SJCRH30 (cell line): ENCODE data around the gene RNF111. TPM values are rescaled to one million over a fixed set of nuclear protein-coding genes. Genes with fewer than 3 reads are reported as not detected.
A peak's percentile ranks its signal among the peaks of the same experiment; 100 is the strongest.

ENCODE experiments used
- DNase-seq, 2 experiments: peaks; one replicate each; pipeline ENCODE4 v3.0.0-alpha.2; 2015 to 2020
- H3K27ac ChIP-seq: fragments of 250-450 bp; sonication (Bioruptor Pico); 2 replicates; pipeline ENCODE4 v1.5.1; 2020; ENCODE audit warnings: mild to moderate bottlenecking, moderate library complexity
- H3K27me3 ChIP-seq: fragments of 250-450 bp; sonication (Bioruptor Pico); 2 replicates; pipeline ENCODE4 v1.5.1; 2020; ENCODE audit warnings: mild to moderate bottlenecking, moderate library complexity
- H3K36me3 ChIP-seq: fragments of 250-450 bp; sonication (Bioruptor Pico); 2 replicates; pipeline ENCODE4 v1.5.1; 2020; ENCODE audit warnings: mild to moderate bottlenecking, moderate library complexity
- H3K4me1 ChIP-seq: fragments of 250-450 bp; sonication (Bioruptor Pico); 2 replicates; pipeline ENCODE4 v1.5.1; 2020; ENCODE audit warnings: mild to moderate bottlenecking, moderate library complexity
- H3K4me3 ChIP-seq: fragments of 250-450 bp; sonication (Bioruptor Pico); 2 replicates; pipeline ENCODE4 v1.5.1; 2020; ENCODE audit warnings: mild to moderate bottlenecking, moderate library complexity
- H3K9me3 ChIP-seq: fragments of 250-450 bp; sonication (Bioruptor Pico); replicated peaks from 2 replicates; pipeline ENCODE4 v1.5.1; 2020; ENCODE audit warnings: mild to moderate bottlenecking, moderate library complexity
- total RNA-seq: library from RNA; depleted of rRNA; stranded (reverse); fragments of >200 nt; shearing (Covaris generic); gene quantifications from 2 replicates; pipeline ENCODE4 v1.2.3, GENCODE V29; 2014

RNF111 gene
- total RNA-seq, 1 experiment from 2014 or later = 30.1 TPM

- H3K27me3 ChIP-seq = no peaks in the 10 kb centered on the region
- no peak for DNase-seq
- peaks cover 90% of the 10 kb centered on the region for H3K36me3 ChIP-seq
- no peak overlapping the region for H3K4me3 ChIP-seq
- no peaks in the 10 kb centered on the region for H3K4me1 ChIP-seq
- H3K9me3 ChIP-seq = 0 out of 2 replicates have a peak, but pooled peaks cover 2% of the 10 kb centered on the region
- no peak overlapping the region for H3K27ac ChIP-seq
Observed at GRCh38 chr15:59063042-59063441, 75.6 kb downstream of the RNF111 start.

GRCh38 chr15:59069430-59069829 is 82.0 kb downstream of the RNF111 start:
- DNase-seq = no peak
- Histone ChIP-seq H3K4me1 (no peaks in the 10 kb centered on the region), H3K27me3 (no peaks in the 10 kb centered on the region), H3K9me3 (no peaks in the 10 kb centered on the region), H3K4me3 (no peak overlapping the region), H3K36me3 (peaks cover 58% of the 10 kb centered on the region), H3K27ac (no peak overlapping the region)

- Histone ChIP-seq H3K4me1 (no peaks in the 10 kb centered on the region), H3K27me3 (no peaks in the 10 kb centered on the region), H3K27ac (no peak overlapping the region), H3K36me3 (peaks cover 37% of the 10 kb centered on the region), H3K4me3 (no peak overlapping the region), H3K9me3 (no peaks in the 10 kb centered on the region)
- no peak for DNase-seq
Observed at GRCh38 chr15:59074607-59075006, 87.1 kb downstream of the RNF111 start.

GRCh38 chr15:59087731-59088130 is 100.3 kb downstream of the RNF111 start:
- Histone ChIP-seq H3K9me3 (no peaks in the 10 kb centered on the region; the same call in 1 of the 2 replicates), H3K4me3 (no peak overlapping the region), H3K27ac (no peak overlapping the region), H3K27me3 (no peaks in the 10 kb centered on the region), H3K4me1 (no peaks in the 10 kb centered on the region), H3K36me3 (peaks cover 35% of the 10 kb centered on the region)
- DNase-seq = no peak

- Histone ChIP-seq H3K4me1 (no peaks in the 10 kb centered on the region), H3K36me3 (peaks cover 55% of the 10 kb centered on the region)
Observed at GRCh38 chr15:59094077-59094476, 106.6 kb downstream of the RNF111 start.

GRCh38 chr15:59096429-59096828 is 109.0 kb downstream of the RNF111 start:
- no peak overlapping the region for H3K27ac ChIP-seq
- H3K4me1 ChIP-seq = no peaks in the 10 kb centered on the region
- no peak for DNase-seq
- no peaks in the 10 kb centered on the region for H3K9me3 ChIP-seq
- no peaks in the 10 kb centered on the region for H3K27me3 ChIP-seq
- no peak overlapping the region for H3K4me3 ChIP-seq
- H3K36me3 ChIP-seq = peaks cover 38% of the 10 kb centered on the region

More at GRCh38 chr15:59094077-59094476, 106.6 kb downstream of the RNF111 start:
- Histone ChIP-seq H3K27me3 (no peaks in the 10 kb centered on the region), H3K4me3 (no peak overlapping the region), H3K27ac (no peak overlapping the region), H3K9me3 (no peaks in the 10 kb centered on the region)
- DNase-seq = no peak

GRCh38 chr15:59099162-59099685 is 111.8 kb downstream of the RNF111 start:
- no peak overlapping the region for H3K27ac ChIP-seq
- H3K27me3 ChIP-seq = no peaks in the 10 kb centered on the region
- DNase-seq = no peak
- peaks cover 2% of the 10 kb centered on the region; the same call in 1 of the 2 replicates for H3K4me1 ChIP-seq
- H3K36me3 ChIP-seq = peaks cover 28% of the 10 kb centered on the region
- H3K4me3 ChIP-seq = no peak overlapping the region
- no peaks in the 10 kb centered on the region for H3K9me3 ChIP-seq

- peak overlapping the region; percentile 95 for H3K4me3 ChIP-seq
- H3K9me3 ChIP-seq = no peaks in the 10 kb centered on the region
- peaks cover 3% of the 10 kb centered on the region; the same call in 1 of the 2 replicates for H3K4me1 ChIP-seq
- DNase-seq = no peak
- no peaks in the 10 kb centered on the region for H3K27me3 ChIP-seq
- H3K36me3 ChIP-seq = peaks cover 27% of the 10 kb centered on the region
- peak overlapping the region; percentile 98 for H3K27ac ChIP-seq
Observed at GRCh38 chr15:59104602-59104911, 117.1 kb downstream of the RNF111 start.

- H3K9me3 ChIP-seq = no peaks in the 10 kb centered on the region
- peaks cover 3% of the 10 kb centered on the region; the same call in 1 of the 2 replicates for H3K4me1 ChIP-seq
- peaks cover 28% of the 10 kb centered on the region for H3K36me3 ChIP-seq
- peak; percentile 95 to 98 for DNase-seq
- peak within 1 kb of the TSS; percentile 98 for H3K27ac ChIP-seq
- H3K27me3 ChIP-seq = no peaks in the 10 kb centered on the region
- peak within 1 kb of the TSS; percentile 95 for H3K4me3 ChIP-seq
Observed at GRCh38 chr15:59104912-59105732, 117.7 kb downstream of the RNF111 start, which contains the start of gene CCNB2. Gene CCNB2 (plus strand): TSS chr15:59105146. CDS start chr15:59105269, 123 bp downstream.

GRCh38 chr15:59105854-59106253 is 118.4 kb downstream of the RNF111 start:
- Histone ChIP-seq H3K27ac (peak overlapping the region; percentile 98), H3K4me1 (peaks cover 3% of the 10 kb centered on the region; the same call in 1 of the 2 replicates), H3K4me3 (peak overlapping the region; percentile 95), H3K9me3 (no peaks in the 10 kb centered on the region), H3K27me3 (no peaks in the 10 kb centered on the region), H3K36me3 (peaks cover 35% of the 10 kb centered on the region)
- no peak for DNase-seq

- Histone ChIP-seq H3K4me1 (no peaks in the 10 kb centered on the region), H3K9me3 (no peaks in the 10 kb centered on the region), H3K36me3 (peaks cover 82% of the 10 kb centered on the region), H3K27me3 (no peaks in the 10 kb centered on the region), H3K27ac (no peak overlapping the region), H3K4me3 (no peak overlapping the region)
- DNase-seq = no peak
Observed at GRCh38 chr15:59111251-59111650, 123.8 kb downstream of the RNF111 start.

GRCh38 chr15:59115047-59115446 is 127.6 kb downstream of the RNF111 start:
- H3K9me3 ChIP-seq = no peaks in the 10 kb centered on the region
- H3K4me3 ChIP-seq = no peak overlapping the region
- H3K27me3 ChIP-seq = no peaks in the 10 kb centered on the region
- H3K36me3 ChIP-seq = peaks cover 91% of the 10 kb centered on the region
- no peak for DNase-seq
- no peak overlapping the region for H3K27ac ChIP-seq
- H3K4me1 ChIP-seq = no peaks in the 10 kb centered on the region

GRCh38 chr15:59116141-59116540 is 128.7 kb downstream of the RNF111 start:
- Histone ChIP-seq H3K36me3 (peaks cover 91% of the 10 kb centered on the region), H3K4me3 (no peak overlapping the region), H3K9me3 (no peaks in the 10 kb centered on the region), H3K4me1 (no peaks in the 10 kb centered on the region), H3K27ac (no peak overlapping the region), H3K27me3 (no peaks in the 10 kb centered on the region)
- no peak for DNase-seq

- Histone ChIP-seq H3K27ac (no peak overlapping the region), H3K36me3 (peaks cover 92% of the 10 kb centered on the region), H3K4me1 (no peaks in the 10 kb centered on the region), H3K4me3 (no peak overlapping the region), H3K27me3 (no peaks in the 10 kb centered on the region), H3K9me3 (no peaks in the 10 kb centered on the region)
- DNase-seq = no peak
Observed at GRCh38 chr15:59116771-59117170, 129.3 kb downstream of the RNF111 start.

GRCh38 chr15:59119625-59120024 is 132.2 kb downstream of the RNF111 start:
- Histone ChIP-seq H3K4me1 (no peaks in the 10 kb centered on the region), H3K36me3 (peaks cover 92% of the 10 kb centered on the region), H3K9me3 (no peaks in the 10 kb centered on the region), H3K27ac (no peak overlapping the region), H3K4me3 (no peak overlapping the region), H3K27me3 (no peaks in the 10 kb centered on the region)
- DNase-seq = no peak
